ENCODE measurements around the gene ZFP90. TPM values are rescaled to one million over a fixed set of nuclear protein-coding genes. Genes with fewer than 3 reads are reported as not detected.
A peak's percentile ranks its signal among the peaks of the same experiment; 100 is the strongest.

ZFP90 gene
- total and polyA plus RNA-seq, 4 donors, result 2.1 to 18.9 (median 5.6) TPM

- Histone ChIP-seq H3K9ac (ENCODE audit: low read depth in 1 of 2, low read length in 2 of 2) (no peak overlapping the region), H3K9me3 (ENCODE audit: control insufficient read depth in 4 of 4, low read length in 3 of 4) (peaks cover 0 to 4% (median 0%) of the 10 kb centered on the region in 4 donors), H3K27me3 (ENCODE audit: control insufficient read depth in 4 of 4, insufficient read depth in 4 of 4, low read length in 3 of 4) (no peaks in the 10 kb centered on the region), H3K36me3 (ENCODE audit: control insufficient read depth in 4 of 4, insufficient read depth in 3 of 4, low read depth in 1 of 4, low read length in 3 of 4) (no peaks in the 10 kb centered on the region), H3K4me3 (ENCODE audit: low read depth in 1 of 3, low read length in 3 of 3) (no peak overlapping the region), H3K27ac (ENCODE audit: low read depth in 1 of 2, low read length in 2 of 2) (no peak overlapping the region), H3K4me1 (ENCODE audit: control insufficient read depth in 4 of 4, insufficient read depth in 4 of 4, low read length in 3 of 4) (peaks cover 0 to 4% (median 0%) of the 10 kb centered on the region in 4 donors)
- DNase-seq (ENCODE audit: low spot score), result no peak
- no peak for TF ChIP-seq MAX (IDR thresholded peaks at IDR 0.05)
- TF ChIP-seq RAD21 (IDR thresholded peaks at IDR 0.05), result peak in 1 of 2 donors; percentile 18
- WGBS, result 91% methylated on average over 5 of the region's 5 CpGs
These were observed 53.6 kb downstream of the ZFP90 start for GRCh38 chr16:68592466-68593337.

- Histone ChIP-seq H3K9ac (ENCODE audit: low read depth in 1 of 2, low read length in 2 of 2) (no peak overlapping the region), H3K4me1 (ENCODE audit: control insufficient read depth in 4 of 4, insufficient read depth in 4 of 4, low read length in 3 of 4) (no peaks in the 10 kb centered on the region), H3K27ac (ENCODE audit: low read depth in 1 of 2, low read length in 2 of 2) (no peak overlapping the region), H3K9me3 (ENCODE audit: control insufficient read depth in 4 of 4, low read length in 3 of 4) (no peaks in the 10 kb centered on the region), H3K36me3 (ENCODE audit: control insufficient read depth in 4 of 4, insufficient read depth in 3 of 4, low read depth in 1 of 4, low read length in 3 of 4) (no peaks in the 10 kb centered on the region), H3K27me3 (ENCODE audit: control insufficient read depth in 4 of 4, insufficient read depth in 4 of 4, low read length in 3 of 4) (no peaks in the 10 kb centered on the region), H3K4me3 (ENCODE audit: low read depth in 1 of 3, low read length in 3 of 3) (no peak overlapping the region)
- TF ChIP-seq HNF4A (conservative IDR thresholded peaks at IDR 0.05) (no peak), MAX (IDR thresholded peaks at IDR 0.05) (no peak), GABPA (IDR thresholded peaks at IDR 0.05 in 1 of 2, conservative IDR thresholded peaks at IDR 0.05 in 1 of 2) (no peak), RXRA (IDR thresholded peaks at IDR 0.05) (no peak), REST (IDR thresholded peaks at IDR 0.05) (no peak), RAD21 (IDR thresholded peaks at IDR 0.05) (no peak)
- no peak for DNase-seq (ENCODE audit: low spot score)
- 93% methylated on average over 6 of the region's 6 CpGs for WGBS
These were observed 57.2 kb downstream of the ZFP90 start for GRCh38 chr16:68596266-68596665.

- Histone ChIP-seq H3K4me3 (ENCODE audit: low read depth in 1 of 3, low read length in 3 of 3) (no peak overlapping the region), H3K9me3 (ENCODE audit: control insufficient read depth in 4 of 4, low read length in 3 of 4) (no peaks in the 10 kb centered on the region), H3K27me3 (ENCODE audit: control insufficient read depth in 4 of 4, insufficient read depth in 4 of 4, low read length in 3 of 4) (no peaks in the 10 kb centered on the region), H3K27ac (ENCODE audit: low read depth in 1 of 2, low read length in 2 of 2) (no peak overlapping the region), H3K4me1 (ENCODE audit: control insufficient read depth in 4 of 4, insufficient read depth in 4 of 4, low read length in 3 of 4) (no peaks in the 10 kb centered on the region), H3K9ac (ENCODE audit: low read depth in 1 of 2, low read length in 2 of 2) (no peak overlapping the region), H3K36me3 (ENCODE audit: control insufficient read depth in 4 of 4, insufficient read depth in 3 of 4, low read depth in 1 of 4, low read length in 3 of 4) (no peaks in the 10 kb centered on the region)
- TF ChIP-seq ZBTB33 (IDR thresholded peaks at IDR 0.05), result no peak
- no peak for TF ChIP-seq TAF1 (conservative IDR thresholded peaks at IDR 0.05)
- no peak for TF ChIP-seq SP1 (IDR thresholded peaks at IDR 0.05)
- TF ChIP-seq REST (IDR thresholded peaks at IDR 0.05), result no peak
- TF ChIP-seq JUND (IDR thresholded peaks at IDR 0.05), result no peak
- TF ChIP-seq CTCF (IDR thresholded peaks at IDR 0.05; ENCODE audit: low read depth, low read length, missing input control), result no peak
- no peak for DNase-seq (ENCODE audit: low spot score)
- 87% methylated on average over 1 of the region's 1 CpG for WGBS
These were observed 60.5 kb downstream of the ZFP90 start for GRCh38 chr16:68599586-68599985.
